Ramos (cell line): Measurements from ENCODE around the gene SHISA9.

ENCODE experiments used
- in situ Hi-C: fragments of 300-500 bp; cut with MboI; formaldehyde crosslinking; loops from one replicate; pipeline ENCODE4 v1.14.3; 2022; ENCODE audit warnings: low sequenced_read_pairs; ENCODE audit not compliant: unreplicated experiment

SHISA9 gene

DNA sequence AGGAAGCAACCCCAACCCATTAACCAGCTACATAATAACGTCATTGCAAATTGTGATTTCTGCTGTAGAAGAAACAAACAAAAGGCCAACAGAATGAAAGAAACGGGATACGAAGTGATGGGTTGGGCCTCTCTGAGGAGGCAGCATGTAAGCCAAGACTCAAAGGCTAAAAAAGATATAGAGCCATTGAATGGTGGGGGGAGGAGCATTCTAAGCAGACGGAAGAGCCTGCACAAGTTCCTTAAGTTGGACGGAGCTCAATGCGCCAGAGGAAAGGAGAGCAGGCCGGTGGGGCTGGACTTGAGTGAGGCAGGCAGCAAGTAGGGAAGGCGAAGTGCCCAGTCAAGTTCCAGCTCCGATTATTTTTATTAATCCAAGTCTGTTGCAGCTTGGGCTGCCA is 160.3 kb downstream of the SHISA9 start:
- in situ Hi-C loops, result no loop called here

DNA sequence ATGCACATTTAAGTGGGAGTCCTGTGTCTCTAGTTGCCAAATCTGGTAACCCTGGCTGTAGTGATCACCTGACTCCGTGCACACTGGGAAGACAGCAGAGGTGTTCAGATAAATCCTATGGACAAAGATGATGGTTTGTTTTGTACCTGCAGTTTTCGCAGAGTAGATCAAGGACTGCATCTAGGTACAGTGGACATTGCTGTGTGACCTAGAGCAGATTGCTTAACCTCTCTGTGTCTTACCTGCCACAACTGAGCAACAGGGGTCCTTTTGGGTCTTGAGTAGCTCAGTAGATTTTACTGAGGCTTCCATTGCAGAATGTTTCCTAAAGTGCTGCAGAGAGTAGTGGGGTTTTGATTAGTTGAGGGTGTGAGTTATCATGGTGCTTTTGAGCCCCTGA is 160.8 kb downstream of the SHISA9 start:
- in situ Hi-C loops, result no loop called here

DNA sequence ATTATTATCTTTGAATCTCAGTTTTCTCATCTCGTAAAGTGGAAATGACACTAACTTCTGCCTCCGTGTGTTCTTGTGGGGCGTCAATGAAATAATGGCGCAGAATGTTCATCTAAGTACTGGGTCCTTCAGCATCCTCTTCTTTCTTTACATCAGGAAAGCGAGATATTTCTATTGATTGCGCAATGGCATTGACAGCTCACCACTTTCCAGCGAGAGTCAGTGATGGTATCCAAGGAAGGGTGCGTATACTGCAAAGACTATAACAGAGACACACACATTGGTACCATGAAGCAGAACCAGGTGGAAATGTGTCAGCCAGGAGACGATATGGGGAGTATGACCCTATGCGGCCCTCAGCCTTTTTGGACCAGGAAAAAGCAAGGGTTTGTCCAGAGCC is 162.1 kb downstream of the SHISA9 start:
- in situ Hi-C loops, result no loop called here

DNA sequence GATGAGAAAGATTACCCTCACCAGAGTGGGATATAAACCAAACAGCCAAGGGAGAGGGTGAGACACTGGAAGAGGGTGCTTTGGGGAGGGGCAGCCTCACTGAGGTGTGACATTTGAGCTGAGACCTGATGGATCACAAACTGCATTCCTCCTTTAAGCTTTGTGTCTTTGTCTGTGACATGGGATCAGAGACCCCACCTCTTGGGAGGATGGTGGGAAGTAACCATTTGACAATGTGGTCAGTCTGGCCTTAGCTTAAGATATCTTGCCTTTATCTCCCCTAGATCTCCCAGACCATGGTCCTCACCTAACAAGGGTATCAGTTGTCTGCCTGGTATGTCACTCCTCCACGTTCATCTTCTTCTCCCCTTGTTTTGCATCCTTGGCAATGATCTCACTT is 163.4 kb downstream of the SHISA9 start:
- in situ Hi-C loops, result no loop called here

DNA sequence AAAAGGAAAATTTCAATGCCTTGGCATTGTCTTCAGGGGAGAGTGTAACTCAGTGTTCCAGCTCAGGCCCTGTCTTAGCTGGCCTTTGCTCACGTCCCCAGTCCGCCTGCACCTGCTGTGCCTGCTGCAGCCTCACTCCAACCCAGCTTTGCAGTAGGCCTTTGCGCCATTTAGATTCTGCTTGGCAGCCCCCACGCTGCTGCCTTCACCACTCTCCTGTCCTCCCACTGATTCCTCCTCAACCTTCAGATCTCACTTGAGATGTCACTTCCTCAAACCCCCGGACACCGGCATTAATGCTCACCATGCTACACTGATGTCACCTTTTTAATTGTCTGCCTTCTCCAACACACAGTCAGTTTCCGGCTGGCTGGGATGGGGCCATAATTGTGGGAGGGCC is 166.2 kb downstream of the SHISA9 start:
- in situ Hi-C loops, result no loop called here

DNA sequence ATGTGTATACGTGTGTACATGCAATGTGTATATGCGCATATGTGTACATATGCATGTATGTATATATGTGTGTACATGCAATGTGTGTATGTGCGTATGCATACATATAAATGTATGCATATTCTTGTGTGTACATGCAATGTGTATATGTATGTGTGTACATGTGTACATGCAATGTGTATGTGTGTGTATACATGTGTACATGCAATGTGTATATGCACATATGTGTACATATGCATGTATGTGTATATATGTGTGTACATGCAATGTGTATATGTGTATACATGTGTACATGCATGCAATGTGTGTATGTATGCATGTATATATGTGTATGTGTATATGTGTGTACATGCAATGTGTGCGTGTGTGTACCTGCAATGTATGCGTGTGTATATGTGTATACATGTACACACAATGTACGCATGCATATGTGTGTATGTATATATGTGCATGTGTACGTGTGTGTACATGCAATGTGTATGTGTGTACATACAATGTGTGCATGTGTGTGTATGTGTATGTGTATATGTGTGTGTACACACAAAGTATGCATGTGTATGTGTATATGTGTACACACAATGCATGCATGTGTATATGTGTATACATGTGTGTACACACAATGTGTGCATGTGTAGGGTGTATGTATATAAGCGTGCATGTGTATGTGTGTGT is 167.7 kb downstream of the SHISA9 start:
- in situ Hi-C loops, result no loop called here

DNA sequence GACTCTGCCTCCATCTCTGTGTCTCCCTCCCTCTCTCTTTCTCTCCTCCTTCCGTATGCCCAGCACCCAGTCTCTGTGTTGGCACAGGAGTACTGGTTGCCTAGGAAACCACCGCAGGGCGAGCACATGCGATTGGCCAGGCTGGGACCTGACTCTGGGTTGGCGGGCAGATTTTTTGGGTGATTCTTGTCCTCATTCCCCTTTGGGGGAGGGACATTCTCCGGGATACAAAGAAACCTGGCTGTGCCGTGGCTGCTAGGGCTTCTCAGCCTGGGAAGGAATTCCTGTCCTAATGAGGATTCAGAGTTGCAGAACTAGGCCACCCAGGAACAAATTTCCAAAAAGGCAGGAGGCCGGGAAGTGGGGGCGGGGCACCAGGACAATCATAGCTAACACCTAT is 168.9 kb downstream of the SHISA9 start:
- in situ Hi-C loops, result no loop called here

DNA sequence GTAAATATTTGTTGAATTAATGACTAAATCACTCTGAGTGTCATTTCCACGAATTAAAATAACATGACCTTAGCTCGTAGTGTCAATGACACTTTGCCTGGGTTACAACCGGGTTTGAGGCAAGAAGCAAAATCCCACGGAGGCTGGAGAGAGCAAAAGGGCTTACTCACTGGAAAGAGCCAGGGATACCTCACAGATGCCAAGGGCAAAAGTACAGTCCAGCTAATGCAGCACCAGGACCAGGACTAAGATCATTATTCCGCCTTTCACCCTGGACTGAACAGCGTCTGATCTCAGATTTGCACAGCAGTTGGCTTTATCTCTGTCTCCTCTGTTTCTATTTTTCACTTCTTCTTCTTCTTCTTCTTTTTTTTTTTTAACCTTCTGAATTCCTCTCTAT is 175.5 kb downstream of the SHISA9 start:
- in situ Hi-C loops, result no loop called here

DNA sequence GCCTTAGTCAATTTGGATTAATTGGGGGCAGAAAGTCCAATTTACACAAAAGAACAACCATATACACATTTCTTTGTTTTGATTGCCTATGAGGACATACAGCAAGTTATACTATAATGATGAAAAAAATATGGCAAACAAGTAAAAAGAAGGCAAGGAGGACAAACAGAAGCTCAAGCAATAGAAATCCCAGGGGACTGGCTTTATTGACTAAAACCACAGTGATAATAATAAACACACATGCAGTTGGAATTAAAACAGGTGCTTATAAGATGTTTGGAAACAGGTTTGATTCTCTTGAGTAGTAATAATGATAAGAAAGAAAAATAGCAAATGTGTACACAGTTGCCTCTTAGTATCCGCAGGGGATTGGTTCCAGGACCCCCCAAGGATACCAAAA is 176.4 kb downstream of the SHISA9 start:
- in situ Hi-C loops, result no loop called here

DNA sequence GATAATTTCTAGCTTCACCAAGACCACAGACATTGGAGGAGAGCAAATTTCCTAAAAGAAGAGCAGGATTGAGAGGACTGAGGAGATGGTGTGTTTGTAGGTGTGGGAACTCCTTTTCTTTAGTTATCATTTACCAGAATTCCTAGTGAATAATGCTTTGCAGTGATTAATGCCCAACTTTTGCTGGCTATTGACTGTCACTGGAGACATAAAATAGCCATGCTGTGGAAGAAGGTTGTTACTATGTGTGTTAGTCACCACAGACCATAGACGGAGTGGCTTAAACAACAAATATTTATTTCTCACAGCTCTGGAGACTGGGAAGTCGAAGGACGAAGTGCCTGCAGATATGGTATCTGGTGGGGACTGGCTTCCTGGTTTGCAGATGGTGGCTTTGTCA is 179.1 kb downstream of the SHISA9 start:
- in situ Hi-C loops, result no loop called here

DNA sequence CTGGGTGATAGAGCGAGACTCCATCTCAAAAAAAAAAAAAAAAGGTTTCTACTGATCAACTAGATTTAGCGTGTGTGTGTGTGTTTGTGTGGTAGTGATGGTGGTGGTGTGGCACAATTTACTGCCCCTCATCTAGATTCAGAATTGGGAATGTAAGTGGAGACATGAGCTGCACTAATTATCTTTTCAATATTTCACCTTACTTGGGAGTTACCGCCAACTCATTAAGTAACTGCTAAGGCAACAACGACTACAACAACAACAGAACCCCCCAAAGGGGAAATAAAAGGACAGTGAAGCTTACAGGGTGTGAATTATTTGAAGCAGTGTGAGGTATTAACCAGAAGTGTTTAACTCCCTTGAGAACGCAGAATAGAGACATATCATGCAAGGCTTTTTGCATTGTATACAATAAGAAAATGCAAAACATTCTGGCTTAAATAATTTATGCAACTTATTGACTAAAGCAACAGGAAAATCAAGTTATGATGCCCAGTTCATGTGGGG is 180.5 kb downstream of the SHISA9 start:
- in situ Hi-C loops, result no loop called here

DNA sequence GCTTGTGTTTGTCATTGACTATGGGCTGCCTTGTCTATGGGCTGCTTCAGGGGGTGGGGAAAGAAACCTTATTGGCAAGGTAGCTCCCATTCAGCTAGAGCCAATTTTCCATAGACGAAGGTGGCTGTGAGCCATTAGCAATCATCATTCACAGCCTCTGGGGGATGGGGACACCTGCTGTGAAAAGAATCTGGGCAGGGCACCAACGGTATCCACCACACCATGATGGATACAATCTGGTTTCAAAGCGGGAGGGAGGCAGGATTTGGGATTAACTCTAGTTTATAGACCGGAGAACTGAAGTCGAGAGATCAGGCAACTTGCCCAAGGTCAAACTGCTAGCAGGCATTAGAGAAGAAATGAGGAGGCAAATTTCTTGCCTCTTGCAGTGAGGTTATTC is 182.3 kb downstream of the SHISA9 start:
- in situ Hi-C loops, result no loop called here

DNA sequence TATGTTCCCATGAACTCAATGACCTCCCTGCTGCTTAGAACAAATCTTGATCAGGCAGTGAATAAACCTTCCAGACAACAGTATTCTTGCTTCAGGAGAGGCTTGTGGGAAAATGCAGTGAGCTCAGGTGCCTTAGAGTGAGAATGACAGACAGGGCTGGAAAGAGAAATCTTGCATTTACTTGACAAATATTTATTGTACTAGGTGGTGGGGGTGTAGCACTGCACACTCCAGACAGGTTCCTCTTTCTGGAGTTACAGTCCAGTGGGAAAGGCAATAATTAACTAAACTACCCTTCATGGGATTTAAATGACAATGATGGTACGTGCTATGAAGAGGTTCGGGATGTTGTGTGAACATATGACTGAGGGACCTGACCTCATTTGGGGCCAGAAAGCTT is 182.9 kb downstream of the SHISA9 start:
- in situ Hi-C loops, result no loop called here

DNA sequence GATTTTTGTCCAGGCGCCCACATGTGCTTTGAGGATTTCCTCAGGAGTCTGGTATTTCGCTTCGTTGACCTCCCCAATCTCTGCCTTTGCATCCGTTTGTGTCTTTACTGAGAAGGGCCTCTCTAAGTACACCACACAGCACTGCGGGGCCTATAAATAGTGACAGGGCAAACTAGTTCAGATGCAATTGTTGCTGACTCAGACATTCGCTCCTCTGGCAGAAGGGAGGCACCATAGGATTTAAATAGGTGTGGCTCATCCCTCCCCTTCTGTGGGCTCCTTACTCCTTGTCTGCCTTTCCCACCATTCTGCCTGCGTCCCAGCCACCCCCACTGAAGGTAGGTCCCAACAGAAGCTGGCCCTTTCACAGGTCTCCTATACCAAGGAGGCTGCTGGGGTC is 192.3 kb downstream of the SHISA9 start:
- in situ Hi-C loops, result no loop called here

DNA sequence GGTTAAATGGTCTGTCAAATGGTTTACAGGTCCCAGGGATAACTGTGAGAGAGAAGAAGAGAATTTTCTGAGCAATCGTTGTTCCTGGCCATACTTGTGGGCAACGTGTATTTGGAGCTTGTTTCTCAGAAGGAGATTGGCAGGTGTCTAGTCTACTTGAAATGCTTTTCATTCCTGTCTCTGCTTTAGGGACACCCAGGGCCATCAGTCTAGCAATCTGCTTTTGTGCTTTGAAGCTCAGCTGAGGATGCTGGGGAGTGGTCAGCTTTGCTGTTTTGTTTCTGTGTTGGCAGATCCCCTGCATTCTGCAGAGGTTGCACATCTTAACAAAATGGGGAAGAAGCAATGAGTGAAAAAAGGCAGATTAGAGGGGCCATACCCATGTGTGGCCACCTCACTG is 193.7 kb downstream of the SHISA9 start:
- in situ Hi-C loops, result no loop called here

DNA sequence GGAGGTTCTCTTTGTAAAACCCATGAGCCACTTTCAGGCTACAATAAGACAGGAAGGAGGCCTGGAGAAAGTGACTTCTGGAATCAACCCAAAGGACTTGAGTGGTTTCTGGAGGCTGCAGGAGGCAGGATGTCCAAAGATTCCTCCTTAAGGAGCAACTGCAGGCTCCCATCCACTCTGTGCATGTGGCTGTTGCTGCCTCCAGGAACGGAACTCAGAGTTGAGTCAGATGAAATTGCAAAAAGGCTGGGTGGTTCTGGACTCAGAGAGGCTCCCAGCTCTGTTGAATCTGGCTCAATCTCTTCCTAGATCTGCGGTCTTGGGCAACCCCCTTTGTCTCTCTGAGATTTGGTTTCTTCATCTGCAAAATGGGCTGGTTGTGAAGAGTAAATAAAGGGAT is 197.1 kb downstream of the SHISA9 start:
- in situ Hi-C loops, result no loop called here

DNA sequence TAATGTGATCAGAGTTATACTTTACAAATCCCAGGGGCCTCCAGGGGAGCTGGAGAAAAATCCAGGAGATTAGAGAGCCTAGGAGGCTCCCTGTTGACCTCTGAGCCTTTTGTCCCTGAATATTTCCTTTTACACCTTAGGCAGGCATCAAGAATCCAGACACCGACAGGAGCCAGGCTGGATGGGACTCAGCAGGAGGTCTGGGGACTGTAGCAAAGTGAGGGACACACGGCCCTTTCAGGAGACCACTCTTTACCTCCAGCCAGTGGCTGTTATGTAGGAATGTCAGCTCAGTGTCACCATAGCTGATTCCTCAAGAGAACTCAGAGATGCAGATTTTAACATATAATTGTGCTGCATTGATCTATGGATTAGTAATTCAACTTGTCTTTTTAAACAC is 198.4 kb downstream of the SHISA9 start:
- in situ Hi-C loops, result no loop called here

DNA sequence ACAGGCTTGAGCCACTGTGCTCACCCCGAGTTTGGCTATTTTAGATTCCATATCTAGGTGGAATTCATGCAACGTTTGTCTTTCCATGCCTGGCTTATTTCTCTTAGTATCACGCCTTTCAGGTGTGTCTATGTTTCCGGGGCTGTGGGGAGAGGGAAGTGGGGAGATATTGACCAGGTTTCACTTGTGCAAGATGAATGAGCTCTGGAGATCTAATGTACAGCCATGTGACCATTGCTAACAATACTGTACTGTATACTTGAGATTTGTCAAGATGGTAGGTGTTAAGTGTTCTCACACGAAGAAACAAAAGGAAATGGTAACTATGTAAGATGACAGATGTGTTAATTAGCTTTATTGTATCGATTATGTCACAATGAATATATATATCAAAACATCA is 199.6 kb downstream of the SHISA9 start:
- in situ Hi-C loops, result no loop called here

DNA sequence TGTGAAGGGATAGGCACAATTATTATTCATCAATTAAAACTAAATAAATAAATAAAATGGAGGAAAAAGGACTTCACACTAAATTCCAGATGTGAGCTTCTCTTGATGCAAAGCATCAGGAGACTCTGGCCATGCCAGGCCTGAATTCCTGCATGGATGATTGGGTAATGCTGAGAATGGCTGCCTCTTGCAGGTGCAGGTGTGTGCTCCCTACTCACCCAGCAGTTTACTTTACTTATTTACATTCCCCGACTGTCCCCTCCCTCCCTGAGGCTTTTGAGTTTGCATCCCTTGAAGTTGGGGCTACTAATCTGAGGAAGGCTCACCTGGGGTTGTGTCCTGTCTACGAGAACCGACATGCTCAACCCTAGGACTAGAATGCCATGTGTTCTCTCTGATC is 200.4 kb downstream of the SHISA9 start:
- in situ Hi-C loops, result no loop called here

DNA sequence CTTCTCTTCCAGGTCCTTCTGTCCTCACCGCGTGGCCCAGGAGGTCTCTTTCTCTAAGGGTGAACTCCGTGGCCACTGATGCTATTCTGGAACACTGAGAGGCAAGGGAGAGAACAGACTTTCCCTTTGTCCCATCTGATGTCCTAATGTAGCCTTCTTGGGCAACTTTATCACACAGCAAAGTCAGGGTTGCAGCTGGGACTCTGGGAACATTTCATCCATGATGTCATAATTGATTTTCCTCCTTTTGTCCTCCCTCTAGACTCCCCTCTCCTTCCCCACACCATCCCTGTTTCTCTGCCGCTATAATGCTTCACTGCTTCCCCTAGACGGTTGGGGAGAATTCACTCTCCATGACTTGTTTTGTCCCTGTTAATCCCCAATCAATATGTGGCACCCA is 201.0 kb downstream of the SHISA9 start:
- in situ Hi-C loops, result no loop called here

DNA sequence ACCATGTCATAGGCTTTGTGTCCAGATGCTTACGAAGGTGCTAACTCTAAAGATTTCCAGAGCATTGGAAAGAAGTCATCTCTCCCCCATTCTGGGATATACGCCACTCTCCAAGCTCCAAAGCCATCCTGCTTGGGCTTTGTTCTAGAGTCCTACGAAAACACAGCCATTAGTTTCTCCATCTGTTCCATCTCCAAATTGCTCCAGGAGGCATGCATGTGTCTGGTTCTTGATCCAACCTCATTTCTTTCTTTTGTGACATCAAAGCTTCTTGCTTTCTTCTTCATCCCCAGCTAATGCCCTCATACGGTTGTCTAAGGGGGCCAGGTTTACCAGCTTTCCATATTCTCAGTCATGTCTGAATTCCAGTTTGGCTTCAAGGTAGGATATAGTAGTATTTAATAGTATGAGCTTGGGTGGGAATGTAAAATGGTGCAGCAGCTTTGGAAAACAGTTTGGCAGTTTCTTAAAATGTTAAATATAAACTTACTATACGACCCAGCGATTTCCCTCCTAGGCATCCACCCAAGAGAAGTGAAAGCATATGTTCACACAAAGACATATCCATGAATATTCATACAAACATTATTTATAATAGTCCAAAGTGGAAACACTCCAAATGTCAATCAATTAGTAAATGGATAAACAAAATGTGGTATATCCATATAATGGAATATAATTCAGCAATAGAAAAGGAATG is 202.6 kb downstream of the SHISA9 start:
- in situ Hi-C loops, result no loop called here

DNA sequence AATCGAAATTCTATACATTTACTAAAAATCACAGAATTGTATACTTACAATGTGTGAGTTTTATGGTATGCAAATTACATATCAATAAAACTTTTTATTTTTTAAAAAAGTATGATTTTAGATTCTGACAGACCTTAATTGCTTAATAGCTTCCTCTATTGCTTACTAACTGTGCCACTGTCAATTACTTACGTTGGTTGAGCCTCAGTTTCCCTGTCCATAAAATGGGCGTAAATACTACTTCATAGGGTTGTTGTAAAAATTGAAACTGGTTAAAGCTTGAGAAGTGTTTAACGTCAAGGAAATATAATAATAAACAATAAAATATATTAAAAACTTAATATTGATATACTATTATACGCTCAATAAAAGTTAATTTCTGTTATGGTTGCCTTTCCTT is 203.4 kb downstream of the SHISA9 start:
- in situ Hi-C loops, result no loop called here
